ENCODE measurements around the gene NR2C2.
"Not testable (repeated sequence)": the region's sequence is repeated elsewhere in the genome, so short reads cannot be mapped to it uniquely, and the experiment has no call there.

Gene NR2C2

DNA sequence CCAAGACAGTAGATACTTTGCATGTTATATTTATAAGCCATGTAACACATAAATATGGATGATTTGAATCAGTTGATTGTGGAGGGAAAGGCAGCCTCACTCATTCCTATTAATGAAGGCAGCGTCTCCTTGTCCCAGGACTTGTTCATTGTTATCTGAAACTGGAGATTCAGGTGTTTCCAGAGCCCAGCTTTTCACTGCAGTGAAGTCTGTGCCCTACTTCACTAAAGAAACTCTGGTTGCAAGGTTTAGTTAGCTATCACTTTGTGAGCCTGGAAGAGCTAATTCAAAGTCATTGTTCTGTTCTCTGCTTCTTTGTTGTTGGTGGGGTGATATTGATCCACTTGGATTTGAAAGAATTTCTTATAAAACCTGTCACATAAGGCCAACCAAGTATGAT is 9.8 kb downstream of the NR2C2 start:
- DNase-seq (ENCODE audit: low read depth in 2 of 2, low spot score in 1 of 2): no peak

- DNase-seq (ENCODE audit: low read depth in 2 of 2, low spot score in 1 of 2): no peak
These were observed 10.5 kb downstream of the NR2C2 start for GRCh38 chr3:14957925-14958324.

DNA sequence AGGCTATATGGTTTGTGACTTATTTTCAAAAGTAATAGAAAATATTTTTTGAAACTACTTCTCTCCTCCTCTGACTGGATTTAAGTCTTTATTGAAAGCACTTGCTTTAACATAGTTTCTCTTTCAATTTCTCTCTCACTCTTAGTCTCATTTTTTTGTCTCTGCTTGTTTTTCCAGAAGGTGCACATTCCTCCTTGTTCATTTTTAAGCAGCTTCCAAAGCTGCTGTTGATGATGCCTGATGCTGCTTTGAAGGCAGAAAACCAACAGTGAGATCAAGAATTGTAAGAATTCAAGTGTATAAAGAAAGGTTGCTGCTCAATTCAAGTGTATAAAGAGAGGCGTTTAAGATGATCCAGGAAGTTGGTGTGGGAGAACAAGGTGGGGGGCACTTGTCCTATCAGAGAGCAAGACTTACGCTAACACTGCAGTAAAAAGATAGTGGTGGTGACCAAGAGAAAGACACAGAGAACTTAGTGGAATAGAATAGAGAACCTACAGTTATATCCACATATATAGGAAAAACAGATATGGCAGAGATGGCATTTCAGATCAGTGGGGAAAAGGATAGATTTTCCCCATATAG is 12.1 kb downstream of the NR2C2 start:
- DNase-seq (ENCODE audit: low read depth in 2 of 2, low spot score in 1 of 2): no peak

DNA sequence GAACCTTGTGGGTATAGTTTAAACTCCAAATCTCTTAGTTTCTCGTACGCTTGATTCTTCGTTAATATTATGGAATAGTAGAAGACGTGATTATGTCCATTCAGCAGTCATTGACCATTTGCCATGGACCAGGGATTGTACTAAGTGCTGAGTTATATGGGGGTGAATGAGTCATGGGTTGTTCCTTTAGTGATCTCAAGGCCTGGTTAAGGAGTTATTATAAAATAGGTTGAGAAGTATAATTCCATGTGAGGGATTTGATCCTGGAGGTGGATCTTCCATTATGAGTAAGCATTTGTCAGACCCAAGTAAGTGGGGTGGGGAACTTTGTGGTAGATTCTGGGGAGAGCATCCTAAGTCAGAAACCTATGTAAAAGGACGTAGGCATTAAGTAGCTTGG is 15.4 kb downstream of the NR2C2 start:
- no peak for DNase-seq (ENCODE audit: low read depth in 2 of 2, low spot score in 1 of 2)

GRCh38 chr3:14967285-14967684 is 19.9 kb downstream of the NR2C2 start:
- no peak for DNase-seq (ENCODE audit: low read depth in 2 of 2, low spot score in 1 of 2)

- DNase-seq (ENCODE audit: low read depth in 2 of 2, low spot score in 1 of 2): no peak
These were observed 22.3 kb downstream of the NR2C2 start for GRCh38 chr3:14969671-14970070.

- DNase-seq (ENCODE audit: low read depth in 2 of 2, low spot score in 1 of 2): no peak
These were observed 28.9 kb downstream of the NR2C2 start for GRCh38 chr3:14976317-14976716.

DNA sequence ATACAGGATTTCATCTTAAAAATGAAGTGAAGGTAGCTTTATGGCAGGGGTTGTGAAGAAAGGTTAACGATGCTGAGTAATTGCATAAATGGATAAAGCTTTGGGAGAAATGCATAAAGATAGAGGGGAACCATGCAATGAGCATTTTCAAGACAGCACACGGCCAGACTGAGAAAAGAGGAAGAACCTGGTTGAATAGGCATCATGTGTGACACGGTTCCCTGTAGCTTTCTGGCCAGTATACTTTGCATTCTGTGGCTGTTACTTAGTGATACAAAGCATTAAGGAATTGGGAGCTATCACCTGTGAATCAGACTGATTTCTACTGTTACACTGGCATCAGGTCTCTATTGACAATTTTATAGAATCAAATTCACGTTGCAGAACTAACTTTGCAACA is 33.3 kb downstream of the NR2C2 start:
- no peak for DNase-seq (ENCODE audit: low read depth in 2 of 2, low spot score in 1 of 2)

DNA sequence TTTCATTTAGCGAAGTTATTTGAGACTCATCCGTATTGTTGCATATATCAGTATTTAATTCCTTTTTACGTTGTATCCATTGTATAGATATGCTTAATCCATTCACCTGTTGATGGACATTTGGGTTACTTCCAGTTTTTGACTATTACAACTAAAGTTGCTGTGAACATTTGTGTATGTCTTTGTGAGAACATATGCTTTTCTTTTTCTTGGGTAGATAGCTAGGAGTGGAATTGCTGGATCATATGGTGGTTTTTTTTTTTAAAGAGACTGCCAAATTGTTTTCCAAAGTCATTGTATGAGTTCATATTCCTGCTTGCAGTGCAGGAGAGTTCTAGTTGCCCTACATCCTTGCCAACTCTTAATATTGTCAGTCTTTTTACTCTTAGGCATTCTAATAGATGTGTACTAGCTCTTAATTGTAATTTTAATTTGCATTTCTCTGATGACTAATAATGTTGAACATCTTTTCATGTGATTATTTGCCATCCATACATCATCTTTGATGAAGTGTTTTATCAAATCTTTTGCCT is 37.3 kb downstream of the NR2C2 start:
- no peak for DNase-seq (ENCODE audit: low read depth in 2 of 2, low spot score in 1 of 2)

- DNase-seq (ENCODE audit: low read depth in 2 of 2, low spot score in 1 of 2): no peak
These were observed 41.6 kb downstream of the NR2C2 start for GRCh38 chr3:14988988-14989394.

GRCh38 chr3:14989943-14990779 is 42.8 kb downstream of the NR2C2 start:
- DNase-seq (ENCODE audit: low read depth in 2 of 2, low spot score in 1 of 2): no peak

DNA sequence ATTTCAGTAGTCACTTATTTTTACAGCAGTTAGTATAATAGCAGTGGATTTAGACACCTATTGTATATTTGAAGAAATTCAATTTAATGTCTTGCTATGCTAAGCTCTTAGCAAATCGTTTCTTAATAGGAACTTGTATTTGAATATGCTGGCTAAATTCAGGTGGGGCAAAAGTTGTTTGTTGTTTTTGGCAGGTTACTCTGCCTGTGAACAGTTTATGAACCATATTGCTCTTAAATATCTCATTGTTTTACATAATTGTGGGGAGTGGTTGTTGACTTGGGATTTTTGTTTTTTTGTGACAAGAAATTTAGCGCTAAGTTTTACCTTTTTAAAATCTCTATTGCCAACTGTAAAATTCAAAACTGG is 43.4 kb downstream of the NR2C2 start:
- DNase-seq (ENCODE audit: low read depth in 2 of 2, low spot score in 1 of 2): no peak

DNA sequence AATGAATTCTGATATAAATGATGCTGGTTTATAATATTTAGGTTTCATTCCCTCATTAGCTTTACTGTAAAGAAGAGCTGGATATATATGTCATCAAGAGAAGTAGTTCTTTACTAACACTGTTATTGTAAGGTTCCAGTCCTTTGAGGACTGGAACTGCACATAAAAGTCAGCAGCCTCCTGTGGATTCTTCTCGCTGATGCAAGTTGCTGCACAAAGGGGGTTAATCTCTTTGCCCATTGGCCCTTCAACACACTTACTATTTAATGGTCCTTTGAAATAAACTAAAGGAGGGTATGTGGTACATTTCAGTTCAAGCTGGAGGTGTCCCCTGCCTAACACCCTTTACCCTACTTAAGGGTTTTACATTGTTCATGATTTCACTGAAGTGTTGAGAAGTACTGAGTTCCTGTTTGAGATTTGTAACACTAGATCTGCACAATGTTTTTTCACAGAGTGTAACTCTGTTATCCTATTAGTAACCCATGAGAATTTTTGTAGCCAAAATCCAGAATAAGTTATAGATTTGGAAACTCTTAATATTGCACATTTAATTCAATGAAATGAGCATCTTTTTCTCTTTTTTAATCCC is 43.9 kb downstream of the NR2C2 start:
- DNase-seq (ENCODE audit: low read depth in 2 of 2, low spot score in 1 of 2): no peak

DNA sequence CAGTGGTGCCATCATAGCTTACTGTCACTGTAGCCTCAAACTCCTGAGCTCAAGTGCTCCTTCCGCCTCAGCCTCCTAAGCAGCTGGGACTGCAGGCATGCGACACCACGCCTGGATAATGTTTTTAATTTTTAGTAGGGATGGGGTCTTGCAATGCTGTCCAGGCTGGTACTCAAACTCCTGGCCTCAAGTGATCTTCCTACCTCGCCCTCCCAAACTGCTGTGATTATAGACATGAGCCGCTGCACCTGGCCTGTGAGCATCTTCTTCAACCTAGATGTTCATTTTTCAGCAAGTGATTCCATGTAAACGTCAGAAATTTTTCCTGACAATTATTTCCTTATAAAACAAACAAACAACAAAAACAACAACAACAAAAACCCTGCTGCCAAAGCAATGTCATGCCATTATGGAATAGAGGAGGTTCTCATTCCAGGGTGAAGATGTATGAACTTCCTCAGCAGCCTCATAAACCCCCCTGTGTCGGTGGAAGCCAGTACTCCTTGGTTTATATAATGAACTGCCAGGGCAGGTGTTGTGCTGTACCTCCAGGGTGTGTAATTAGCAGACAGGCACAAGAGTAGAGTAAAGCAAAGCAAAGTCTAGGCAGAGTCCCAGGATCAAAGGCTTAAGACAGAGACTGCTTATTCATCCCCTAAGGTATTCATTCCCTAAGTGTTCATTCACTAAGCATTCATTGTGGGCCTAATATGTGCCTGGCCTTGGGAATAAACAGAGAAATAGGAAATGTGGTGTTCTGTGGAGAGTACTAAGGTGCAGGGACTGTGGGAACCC is 44.6 kb downstream of the NR2C2 start:
- no peak for DNase-seq (ENCODE audit: low read depth in 2 of 2, low spot score in 1 of 2)

- no peak for DNase-seq (ENCODE audit: low read depth in 2 of 2, low spot score in 1 of 2)
These were observed 50.6 kb downstream of the NR2C2 start for GRCh38 chr3:14997941-14998340.

DNA sequence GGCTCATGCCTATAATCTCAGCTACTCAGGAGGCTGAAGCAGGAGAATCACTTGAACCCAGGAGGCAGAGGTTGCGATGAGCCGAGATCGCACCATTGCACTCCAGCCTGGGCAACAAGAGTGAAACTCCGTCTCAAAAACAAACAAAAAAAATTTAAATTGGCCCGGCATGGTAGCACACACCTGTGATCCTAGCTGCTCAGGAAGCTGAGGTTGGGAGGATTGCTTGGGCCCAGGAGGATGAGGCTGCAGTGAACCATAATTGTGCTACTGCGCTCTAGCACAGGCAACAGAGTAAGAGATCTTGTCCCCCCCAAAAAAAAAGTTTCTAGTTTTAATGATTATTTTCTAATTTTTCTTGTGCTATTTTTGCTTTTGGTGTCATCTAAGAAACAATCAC is 51.8 kb downstream of the NR2C2 start:
- not testable (repeated sequence) for DNase-seq (ENCODE audit: low read depth in 2 of 2, low spot score in 1 of 2)

GRCh38 chr3:15007681-15008141 is 60.3 kb downstream of the NR2C2 start:
- no peak for DNase-seq (ENCODE audit: low read depth in 2 of 2, low spot score in 1 of 2)

- DNase-seq (ENCODE audit: low read depth in 2 of 2, low spot score in 1 of 2): no peak
These were observed 61.8 kb downstream of the NR2C2 start for GRCh38 chr3:15009167-15009566.

DNA sequence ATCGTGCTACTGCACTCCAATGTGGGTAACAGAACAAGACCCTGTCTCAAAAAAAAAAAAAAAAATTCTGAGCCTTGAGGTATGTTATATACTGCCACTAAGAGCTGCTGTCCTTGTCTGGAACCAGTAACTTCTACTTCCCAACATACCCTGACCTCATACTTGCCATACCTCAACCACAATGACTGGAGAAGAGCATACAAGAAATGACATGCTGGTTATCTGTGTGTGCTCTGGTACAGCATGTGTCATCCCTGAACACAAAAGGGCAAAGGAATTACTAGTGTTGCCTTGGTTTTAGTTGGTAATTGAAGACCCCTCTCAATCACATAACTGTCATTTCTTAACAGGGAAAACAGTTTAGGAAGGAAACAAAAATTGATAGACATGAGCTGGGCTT is 63.3 kb downstream of the NR2C2 start:
- no peak for DNase-seq (ENCODE audit: low read depth in 2 of 2, low spot score in 1 of 2)

DNA sequence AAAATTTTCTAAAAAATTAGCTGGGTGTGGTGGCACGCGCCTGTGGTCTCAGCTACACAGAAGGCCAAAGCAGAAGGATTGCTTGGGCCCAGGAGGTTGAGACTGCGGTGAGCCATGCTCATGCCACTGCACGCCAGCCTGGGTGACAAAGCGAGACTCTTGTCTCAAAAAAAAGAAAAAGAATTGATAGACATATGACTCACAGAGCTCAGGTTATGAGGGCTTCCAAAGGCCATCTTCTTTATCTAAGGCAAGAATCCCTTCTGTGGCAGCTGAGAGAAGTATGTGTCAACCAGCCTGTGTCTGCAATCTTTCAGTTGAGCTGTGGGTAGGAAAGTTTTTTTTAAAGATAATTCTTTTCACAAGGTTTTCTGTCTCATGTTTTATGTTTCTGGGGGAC is 63.8 kb downstream of the NR2C2 start:
- DNase-seq (ENCODE audit: low read depth in 2 of 2, low spot score in 1 of 2): no peak

GRCh38 chr3:15014606-15015328 is 67.4 kb downstream of the NR2C2 start:
- no peak for DNase-seq (ENCODE audit: low read depth in 2 of 2, low spot score in 1 of 2)

Measured in stimulated activated CD8-positive, alpha-beta memory T cell treated with anti-CD3 and anti-CD28 coated beads, Interleukin-4, amount 100 ng/mL, for 4 hours (primary cell).